ENCODE results near the gene MYT1.
"Not testable (repeated sequence)": the region's sequence is repeated elsewhere in the genome, so short reads cannot be mapped to it uniquely, and the experiment has no call there.

The MYT1 gene

DNA sequence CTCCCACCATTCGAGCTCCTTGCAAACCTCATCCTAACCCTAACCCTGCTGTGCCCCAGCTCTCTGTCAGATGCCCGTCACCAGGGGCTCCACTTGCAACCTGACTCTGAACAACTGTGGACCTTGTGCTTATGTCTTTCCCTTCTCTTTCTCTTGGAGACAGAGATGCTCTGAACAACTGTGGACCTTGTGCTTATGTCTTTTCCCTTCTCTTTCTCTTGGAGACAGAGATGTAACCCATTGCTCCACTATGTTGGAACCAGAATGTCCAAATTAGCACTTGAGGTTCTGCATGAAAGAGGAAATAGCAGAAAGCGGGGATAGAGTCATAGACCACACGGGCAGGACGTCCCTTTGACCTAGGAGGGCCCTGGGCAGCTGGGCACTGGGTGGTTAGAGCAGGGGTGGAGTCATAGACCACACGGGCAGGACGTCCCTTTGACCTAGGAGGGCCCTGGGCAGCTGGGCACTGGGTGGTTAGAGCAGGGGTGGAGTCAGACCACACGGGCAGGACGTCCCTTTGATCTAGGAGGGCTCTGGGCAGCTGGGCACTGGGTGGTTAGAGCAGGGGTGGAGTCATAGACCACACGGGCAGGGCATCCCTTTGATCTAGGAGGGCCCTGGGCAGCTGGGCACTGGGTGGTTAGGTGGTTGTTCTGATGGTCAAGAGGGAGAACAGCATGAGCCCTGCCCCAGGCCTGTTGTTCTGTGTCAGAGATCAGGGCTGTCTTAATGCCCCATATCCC is 113.5 kb downstream of the MYT1 start:
- no peak for TF ChIP-seq ZNF274 (IDR thresholded peaks at IDR 0.05; ENCODE audit: low read depth, low read length)
- no peak overlapping the region for H3K4me3 ChIP-seq (ENCODE audit: low read length)

DNA sequence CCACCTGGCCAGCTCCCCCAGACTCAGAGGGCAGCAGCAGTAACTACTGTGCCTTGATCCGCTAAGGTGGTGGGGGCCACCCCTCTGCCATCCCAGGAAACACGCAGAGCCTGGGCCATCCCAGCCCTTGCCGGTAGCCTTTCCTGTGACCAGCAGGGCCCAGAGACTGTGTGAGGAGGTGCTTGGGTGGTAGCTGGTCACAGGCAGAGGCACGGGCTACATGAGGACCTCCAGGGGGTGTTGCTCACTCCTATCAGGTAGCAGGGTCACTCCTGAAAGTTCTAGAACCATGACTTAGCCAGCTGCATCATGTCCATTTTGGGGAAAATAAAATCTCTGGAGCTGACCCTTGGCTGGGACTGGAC is 114.0 kb downstream of the MYT1 start:
- TF ChIP-seq ZNF274 (IDR thresholded peaks at IDR 0.05; ENCODE audit: low read depth, low read length): no peak
- H3K4me3 ChIP-seq (ENCODE audit: low read length): no peak overlapping the region

DNA sequence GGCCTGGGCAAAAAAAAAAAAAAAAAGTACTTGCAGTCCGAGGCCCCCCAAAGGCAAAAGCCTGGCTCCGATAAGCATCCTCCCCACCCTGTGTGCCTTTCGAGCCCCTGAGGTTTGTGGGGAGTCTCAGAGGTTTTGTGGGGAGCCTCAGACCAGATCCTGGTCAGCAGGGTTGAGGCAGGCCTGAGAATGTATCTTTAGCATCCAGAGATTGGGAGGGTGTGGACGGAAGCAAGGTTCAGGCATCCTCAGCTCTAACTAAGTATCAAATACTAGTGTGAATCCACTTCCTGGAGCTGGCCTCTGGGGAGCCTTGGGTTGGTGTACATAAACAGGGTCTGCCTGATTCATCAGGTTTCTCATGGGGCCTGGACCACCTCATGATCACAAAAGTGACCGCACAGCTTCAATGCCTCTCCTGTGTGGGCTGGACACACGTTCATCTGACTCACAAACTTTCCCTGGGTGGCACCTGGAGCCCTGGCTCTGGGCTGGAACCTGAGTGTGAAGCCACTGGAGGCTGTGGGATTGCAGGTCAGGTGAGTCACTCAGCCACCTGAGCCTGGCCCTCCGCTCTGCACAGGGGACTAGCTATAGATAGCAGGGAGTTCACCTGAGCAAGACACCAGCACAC is 115.7 kb downstream of the MYT1 start:
- no peak for TF ChIP-seq ZNF274 (IDR thresholded peaks at IDR 0.05; ENCODE audit: low read depth, low read length)
- no peak overlapping the region for H3K4me3 ChIP-seq (ENCODE audit: low read length)

DNA sequence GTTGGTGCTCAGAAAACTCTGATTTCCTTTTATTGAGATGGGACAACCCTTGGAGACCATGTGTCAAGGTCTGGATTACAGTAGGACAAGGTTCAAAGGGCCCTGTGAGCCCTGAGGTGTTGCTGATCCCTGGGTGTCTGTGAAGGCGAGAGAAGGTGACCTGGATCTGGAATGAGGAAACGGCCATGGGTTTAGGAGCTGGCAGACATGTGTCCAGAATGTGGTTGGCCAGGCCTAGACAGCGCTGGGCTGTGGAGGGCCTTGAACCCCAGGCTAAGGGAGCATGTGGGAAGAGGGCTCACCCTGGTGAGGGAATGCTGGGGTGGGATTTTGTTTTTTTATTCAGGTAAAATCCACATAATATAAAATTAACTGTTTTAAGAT is 116.2 kb downstream of the MYT1 start:
- H3K4me3 ChIP-seq (ENCODE audit: low read length): no peak overlapping the region
- no peak for TF ChIP-seq ZNF274 (IDR thresholded peaks at IDR 0.05; ENCODE audit: low read depth, low read length)

DNA sequence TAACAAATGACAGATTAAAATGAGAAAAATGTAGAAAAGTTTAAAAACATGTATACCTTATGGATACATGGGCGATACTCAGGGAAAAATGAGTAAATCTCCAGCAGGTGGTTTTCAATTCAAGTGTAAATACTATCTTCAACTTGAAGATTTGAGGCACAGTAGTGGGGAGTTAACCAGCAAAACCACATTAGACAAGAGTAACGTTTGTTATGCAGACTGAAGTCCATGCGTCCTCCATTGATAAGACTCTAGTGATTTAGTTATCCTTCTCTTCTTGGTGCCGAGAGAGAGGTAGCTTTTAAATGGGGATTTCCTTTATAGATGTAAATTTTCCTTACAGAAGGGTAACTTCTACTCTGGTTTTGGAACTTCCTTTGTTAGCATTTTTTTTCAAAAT is 119.4 kb downstream of the MYT1 start:
- H3K4me3 ChIP-seq (ENCODE audit: low read length): no peak overlapping the region
- no peak for TF ChIP-seq ZNF274 (IDR thresholded peaks at IDR 0.05; ENCODE audit: low read depth, low read length)

DNA sequence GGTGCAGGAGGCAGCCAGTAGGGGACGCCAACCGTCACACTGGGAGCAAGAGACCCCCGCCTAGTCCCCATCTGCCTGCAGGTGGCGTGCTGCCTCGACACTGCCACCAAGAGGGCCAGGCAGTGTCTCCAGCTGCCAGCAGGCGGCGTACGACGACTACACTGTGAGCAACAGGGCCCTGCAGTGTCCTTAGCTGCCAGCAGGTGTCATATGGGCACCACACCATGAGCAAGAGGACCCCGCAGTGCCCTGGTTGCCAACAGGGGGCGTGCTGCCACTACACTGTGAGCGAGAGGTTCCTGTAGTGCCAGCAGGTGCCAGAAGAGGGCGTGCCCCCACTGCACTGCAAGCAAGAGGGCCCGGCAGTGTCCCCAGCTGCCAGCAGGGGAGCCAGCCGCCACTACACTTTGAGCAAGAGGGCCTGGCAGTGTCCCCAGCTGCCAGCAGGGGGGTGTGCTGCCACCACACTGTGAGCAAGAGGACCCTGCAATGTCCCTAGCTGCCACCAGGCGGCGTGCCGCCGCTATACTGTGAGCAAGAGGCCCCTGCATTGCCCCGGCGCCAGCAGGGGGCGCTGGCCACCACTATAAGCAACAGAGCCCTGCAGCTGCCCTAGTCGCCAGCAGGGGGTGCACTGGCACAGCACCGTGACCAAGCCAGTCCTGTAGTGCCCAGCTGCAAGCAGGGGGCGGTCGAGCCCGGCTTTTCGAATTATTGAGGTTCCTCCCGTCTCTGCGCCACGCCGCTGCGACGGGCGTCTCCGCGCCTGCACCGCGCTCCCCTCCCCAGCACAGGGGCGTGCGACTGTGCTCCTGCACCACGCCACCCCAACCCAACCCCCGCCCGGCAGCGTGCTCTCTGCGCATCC is 121.6 kb downstream of the MYT1 start:
- H3K4me3 ChIP-seq (ENCODE audit: low read length): not testable (repeated sequence)

DNA sequence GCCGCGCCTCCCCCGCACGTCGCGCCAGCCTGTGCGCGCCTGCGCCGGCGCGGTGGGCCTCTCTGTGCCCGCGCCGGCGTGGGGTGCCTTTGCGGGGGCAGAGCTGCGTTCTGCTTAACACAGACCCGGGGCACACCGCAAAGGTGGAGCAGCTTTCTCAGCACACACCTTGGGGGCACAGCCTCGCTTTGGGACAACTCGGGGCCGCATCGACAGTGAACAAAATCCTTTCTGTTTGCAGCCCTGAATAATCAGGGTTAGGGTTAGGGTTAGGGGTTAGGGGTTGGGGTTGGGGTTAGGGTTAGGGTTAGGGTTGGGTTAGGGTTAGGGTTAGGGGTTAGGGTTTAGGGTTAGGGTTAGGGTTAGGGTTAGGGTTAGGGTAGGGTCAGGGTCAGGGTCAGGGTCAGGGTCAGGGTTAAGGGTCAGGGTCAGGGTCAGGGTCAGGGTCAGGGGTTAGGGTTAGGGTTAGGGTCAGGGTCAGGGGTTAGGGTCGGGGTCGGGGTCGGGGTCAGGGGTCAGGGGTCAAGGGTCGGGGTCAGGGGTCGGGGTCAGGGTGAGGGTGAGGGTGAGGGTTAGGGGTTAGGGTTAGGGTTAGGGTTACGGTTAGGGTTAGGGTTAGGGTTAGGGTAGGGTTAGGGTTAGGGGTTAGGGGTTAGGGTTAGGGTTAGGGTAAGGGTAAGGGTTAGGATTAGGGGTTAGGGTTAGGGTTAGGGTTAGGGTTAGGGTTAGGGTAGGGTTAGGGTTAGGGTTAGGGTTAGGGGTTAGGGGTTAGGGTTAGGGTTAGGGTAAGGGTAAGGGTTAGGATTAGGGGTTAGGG is 122.4 kb downstream of the MYT1 start:
- H3K4me3 ChIP-seq (ENCODE audit: low read length): not testable (repeated sequence)

DNA sequence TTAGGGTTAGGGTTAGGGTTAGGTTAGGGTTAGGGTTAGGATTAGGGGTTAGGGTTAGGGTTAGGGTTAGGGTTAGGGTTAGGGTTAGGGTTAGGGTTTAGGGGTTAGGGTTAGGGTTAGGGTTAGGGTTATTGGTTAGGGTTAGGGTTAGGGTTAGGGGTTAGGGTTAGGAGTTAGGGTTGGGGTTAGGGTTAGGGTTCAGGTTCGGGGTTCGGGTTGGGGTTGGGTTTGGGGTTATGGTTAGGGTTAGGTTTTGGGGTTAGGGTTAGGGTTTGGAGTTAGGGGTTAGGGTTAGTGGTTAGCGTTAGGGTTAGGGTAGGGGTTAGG is 123.0 kb downstream of the MYT1 start:
- not testable (repeated sequence) for H3K4me3 ChIP-seq (ENCODE audit: low read length)

Data from GM08714 (cell line).